ENCODE data around the gene SEMA5A. TPM values are rescaled to one million over a fixed set of nuclear protein-coding genes. Genes with fewer than 3 reads are reported as not detected.
A peak's percentile ranks its signal among the peaks of the same experiment; 100 is the strongest.

The SEMA5A gene
- total RNA-seq, 6 experiments from 2014 or later: 54.2 to 69.7 (median 59.9) TPM

DNA sequence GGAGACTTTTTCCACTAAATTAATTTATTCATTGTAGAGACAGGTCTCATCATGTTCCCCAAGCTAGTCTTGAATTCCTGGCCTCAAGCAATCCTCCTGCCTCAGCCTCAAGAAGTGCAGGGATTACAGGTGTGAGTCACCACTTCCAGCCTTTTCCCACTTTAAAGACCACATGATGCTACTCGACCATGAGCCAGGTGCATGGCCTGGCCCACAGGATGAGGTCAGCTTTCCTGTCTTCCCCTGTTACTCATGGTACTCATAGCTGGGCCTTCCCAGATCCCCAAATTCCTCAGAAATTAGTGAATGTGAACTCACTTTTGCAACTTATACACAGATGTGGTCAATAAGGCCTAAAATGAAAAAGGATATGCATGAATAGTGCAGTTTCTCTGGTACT lies 395.9 kb downstream of the SEMA5A start:
- Mint-ChIP-seq H3K4me1 (ENCODE audit: low read depth) (peaks cover 54% of the 10 kb centered on the region), H3K27me3 (ENCODE audit: insufficient read depth) (no peaks in the 10 kb centered on the region; the same call in 1 of the 2 replicates), H3K27ac (peak overlapping the region; percentile 82)

DNA sequence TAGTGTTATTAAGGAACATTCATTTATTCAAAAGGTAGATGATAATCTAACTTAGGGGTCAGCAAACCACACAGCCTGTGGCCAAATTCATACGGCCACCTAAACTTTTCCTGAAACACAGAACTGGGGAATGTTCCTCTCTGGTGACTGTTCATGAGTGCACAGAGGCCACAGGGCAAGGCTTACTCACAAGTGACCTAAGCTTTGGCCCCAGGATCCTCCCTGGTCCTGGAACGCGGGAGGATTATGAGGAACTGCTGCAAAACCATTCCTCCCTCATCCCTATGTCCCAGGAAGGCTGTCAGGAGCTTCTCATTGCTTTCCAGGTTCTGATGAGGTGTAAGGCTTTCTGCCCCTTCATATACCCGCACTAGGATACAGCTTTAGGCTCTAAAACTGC lies 397.6 kb downstream of the SEMA5A start:
- H3K27me3 Mint-ChIP-seq (ENCODE audit: insufficient read depth): no peaks in the 10 kb centered on the region; the same call in 1 of the 2 replicates
- peak; percentile 35 for DNase-seq
- peaks cover 54% of the 10 kb centered on the region for H3K4me1 Mint-ChIP-seq (ENCODE audit: low read depth)
- H3K4me3 Mint-ChIP-seq: no peak overlapping the region
- peak overlapping the region; percentile 82 for H3K27ac Mint-ChIP-seq
- TF ChIP-seq, protein P1, sequence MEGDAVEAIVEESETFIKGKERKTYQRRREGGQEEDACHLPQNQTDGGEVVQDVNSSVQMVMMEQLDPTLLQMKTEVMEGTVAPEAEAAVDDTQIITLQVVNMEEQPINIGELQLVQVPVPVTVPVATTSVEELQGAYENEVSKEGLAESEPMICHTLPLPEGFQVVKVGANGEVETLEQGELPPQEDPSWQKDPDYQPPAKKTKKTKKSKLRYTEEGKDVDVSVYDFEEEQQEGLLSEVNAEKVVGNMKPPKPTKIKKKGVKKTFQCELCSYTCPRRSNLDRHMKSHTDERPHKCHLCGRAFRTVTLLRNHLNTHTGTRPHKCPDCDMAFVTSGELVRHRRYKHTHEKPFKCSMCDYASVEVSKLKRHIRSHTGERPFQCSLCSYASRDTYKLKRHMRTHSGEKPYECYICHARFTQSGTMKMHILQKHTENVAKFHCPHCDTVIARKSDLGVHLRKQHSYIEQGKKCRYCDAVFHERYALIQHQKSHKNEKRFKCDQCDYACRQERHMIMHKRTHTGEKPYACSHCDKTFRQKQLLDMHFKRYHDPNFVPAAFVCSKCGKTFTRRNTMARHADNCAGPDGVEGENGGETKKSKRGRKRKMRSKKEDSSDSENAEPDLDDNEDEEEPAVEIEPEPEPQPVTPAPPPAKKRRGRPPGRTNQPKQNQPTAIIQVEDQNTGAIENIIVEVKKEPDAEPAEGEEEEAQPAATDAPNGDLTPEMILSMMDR (IDR thresholded peaks at IDR 0.05): no peak
- peaks cover 42% of the 10 kb centered on the region for H3K36me3 Mint-ChIP-seq (ENCODE audit: low read depth)
- peaks cover 8% of the 10 kb centered on the region for H3K9me3 Mint-ChIP-seq

More for the DNA sequence above, 395.9 kb downstream of the SEMA5A start:
- Mint-ChIP-seq H3K9me3 (peaks cover 1% of the 10 kb centered on the region), H3K36me3 (ENCODE audit: low read depth) (peaks cover 30% of the 10 kb centered on the region), H3K4me3 (no peak overlapping the region)
- TF ChIP-seq, protein P1 (IDR thresholded peaks at IDR 0.05): no peak
- peak; percentile 74 for DNase-seq

DNA sequence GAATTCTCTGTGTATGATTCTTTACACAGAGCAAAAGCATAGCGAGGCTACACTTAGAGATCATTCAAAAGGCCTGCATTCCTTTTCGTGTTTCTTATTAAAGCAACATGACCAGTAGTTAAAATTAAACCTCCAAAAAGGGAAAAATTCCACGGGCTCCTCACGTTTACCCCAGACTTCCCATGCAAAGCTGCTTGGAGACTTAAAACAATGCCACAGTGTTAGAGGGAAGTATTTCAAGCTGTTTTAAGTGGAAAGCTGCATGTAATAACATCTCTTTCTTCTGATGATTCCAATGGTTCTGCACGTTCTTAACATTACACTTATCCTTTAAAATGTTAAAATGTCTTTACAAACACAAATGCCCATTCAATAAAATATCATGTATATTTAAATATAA lies 405.2 kb downstream of the SEMA5A start:
- Mint-ChIP-seq H3K27me3 (ENCODE audit: insufficient read depth) (peaks cover 2% of the 10 kb centered on the region; the same call in 1 of the 2 replicates), H3K9me3 (peaks cover 8% of the 10 kb centered on the region), H3K36me3 (ENCODE audit: low read depth) (peaks cover 40% of the 10 kb centered on the region), H3K4me3 (no peak overlapping the region), H3K4me1 (ENCODE audit: low read depth) (peaks cover 22% of the 10 kb centered on the region), H3K27ac (no peak overlapping the region)
- DNase-seq: no peak
- TF ChIP-seq, protein P1 (IDR thresholded peaks at IDR 0.05): no peak

DNA sequence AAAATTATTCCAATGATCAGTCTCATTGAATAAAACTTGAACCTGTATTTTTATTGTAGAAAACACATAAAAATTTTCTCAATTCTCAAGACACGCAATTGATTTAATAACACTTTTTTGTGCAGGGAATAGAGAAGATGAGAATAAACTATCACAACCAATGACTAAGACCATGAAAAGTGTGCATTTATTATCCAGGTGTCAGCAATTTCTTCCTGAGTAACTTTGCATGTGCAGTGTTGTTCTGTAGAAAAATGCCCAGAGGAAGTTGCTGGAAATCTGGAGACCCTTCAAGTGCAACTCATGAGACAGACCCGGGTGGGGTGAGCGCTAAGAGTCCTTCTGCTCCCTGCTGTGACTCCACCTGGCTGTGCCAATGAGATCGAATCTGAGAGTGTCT lies 405.7 kb downstream of the SEMA5A start:
- Mint-ChIP-seq H3K27ac (no peak overlapping the region), H3K9me3 (peaks cover 8% of the 10 kb centered on the region), H3K36me3 (ENCODE audit: low read depth) (peaks cover 43% of the 10 kb centered on the region), H3K27me3 (ENCODE audit: insufficient read depth) (peaks cover 2% of the 10 kb centered on the region; the same call in 1 of the 2 replicates), H3K4me3 (no peak overlapping the region), H3K4me1 (ENCODE audit: low read depth) (peaks cover 22% of the 10 kb centered on the region)
- TF ChIP-seq, protein P1 (IDR thresholded peaks at IDR 0.05): no peak
- DNase-seq: no peak

DNA sequence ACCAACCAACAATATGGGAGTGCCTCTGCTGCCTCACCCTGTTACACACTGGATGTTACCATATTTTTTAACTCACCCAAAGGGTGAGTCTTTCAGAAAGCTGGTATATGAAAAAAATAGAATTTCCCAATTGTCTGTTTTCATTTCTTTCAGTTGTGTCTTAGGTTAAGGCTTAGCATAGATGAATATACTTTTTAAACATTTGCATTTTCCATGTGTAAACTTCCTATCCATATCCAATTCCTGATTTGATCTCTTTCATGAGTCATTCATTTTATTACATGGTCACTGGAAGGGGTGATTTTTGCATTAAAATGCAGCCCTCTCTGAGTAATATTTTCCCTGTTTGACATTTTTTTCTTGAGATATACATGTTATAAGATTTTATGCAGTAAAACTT lies 406.5 kb downstream of the SEMA5A start:
- H3K36me3 Mint-ChIP-seq (ENCODE audit: low read depth): peaks cover 38% of the 10 kb centered on the region
- H3K27me3 Mint-ChIP-seq (ENCODE audit: insufficient read depth): peaks cover 2% of the 10 kb centered on the region; the same call in 1 of the 2 replicates
- H3K9me3 Mint-ChIP-seq: peaks cover under 1% of the 10 kb centered on the region; the same call in 1 of the 2 replicates
- H3K4me3 Mint-ChIP-seq: no peak overlapping the region
- peaks cover 22% of the 10 kb centered on the region for H3K4me1 Mint-ChIP-seq (ENCODE audit: low read depth)
- TF ChIP-seq, protein P1 (IDR thresholded peaks at IDR 0.05): no peak
- no peak for DNase-seq
- no peak overlapping the region; the same call in 1 of the 2 replicates for H3K27ac Mint-ChIP-seq

All from HFFc6 (cell line).